IPS-18c (cell line): ENCODE results near the gene CARD14.
A peak's percentile ranks its signal among the peaks of the same experiment; 100 is the strongest.
"Not testable (repeated sequence)": the region's sequence is repeated elsewhere in the genome, so short reads cannot be mapped to it uniquely, and the experiment has no call there.

Source experiments
- H3K4me3 ChIP-seq: 2 replicates; pipeline ENCODE4 v1.7.0; 2013; ENCODE audit warnings: low read depth, mild to moderate bottlenecking, low read length, moderate library complexity; ENCODE audit not compliant: insufficient read depth
- H3K9me3 ChIP-seq: one replicate; pipeline ENCODE4 v1.6.1; 2013; ENCODE audit warnings: mild to moderate bottlenecking, low read length, moderate library complexity; ENCODE audit not compliant: control insufficient read depth, insufficient read depth

The CARD14 gene

DNA sequence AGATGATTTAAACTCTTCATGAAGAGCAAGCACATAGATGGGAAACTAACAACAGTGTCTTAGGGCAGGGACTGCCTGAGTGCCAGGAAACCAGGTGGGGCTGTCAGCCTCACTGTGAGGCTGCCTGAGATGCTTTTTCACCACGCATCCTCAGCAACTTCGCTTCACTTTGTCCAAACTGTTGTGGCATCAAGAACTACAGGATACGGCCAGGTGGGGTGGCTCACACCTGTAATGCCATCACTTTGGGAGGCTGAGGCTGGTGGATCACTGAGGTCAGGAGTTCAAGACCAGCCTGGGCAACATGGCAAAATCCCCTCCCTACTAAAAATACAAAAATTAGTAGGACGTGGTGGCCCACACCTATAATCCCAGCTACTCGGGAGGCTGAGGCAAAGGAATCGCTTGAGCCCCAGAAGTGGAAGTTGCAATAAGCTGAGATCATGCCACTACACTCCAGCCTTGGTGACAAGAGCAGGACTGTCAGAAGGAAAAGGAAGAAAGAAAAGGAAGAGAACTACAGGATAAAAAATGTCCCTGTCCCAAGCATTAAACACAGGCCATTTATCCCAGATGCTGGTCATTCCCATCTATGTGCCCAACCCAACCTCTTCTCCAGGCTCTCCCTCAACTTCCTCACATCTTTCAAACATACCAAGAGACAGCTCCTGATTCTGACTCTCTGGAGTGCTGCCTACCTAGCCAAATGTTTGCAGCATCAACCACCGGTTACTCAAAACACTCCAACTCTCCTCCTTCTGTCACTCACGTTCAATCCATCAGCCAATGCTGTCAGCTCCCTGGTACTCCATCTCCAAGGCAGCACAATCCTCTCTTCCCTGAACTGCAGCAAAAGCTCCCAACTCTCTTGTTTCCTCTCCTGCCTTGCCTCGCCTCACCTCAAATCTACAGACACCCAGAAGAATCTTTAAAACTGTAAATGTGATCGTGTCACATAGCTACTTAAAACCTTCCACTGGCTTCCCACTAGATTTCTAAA, 24.5 kb upstream of the CARD14 start:
- Histone ChIP-seq H3K9me3 (no peaks in the 10 kb centered on the region), H3K4me3 (peak overlapping the region; percentile 92)

DNA sequence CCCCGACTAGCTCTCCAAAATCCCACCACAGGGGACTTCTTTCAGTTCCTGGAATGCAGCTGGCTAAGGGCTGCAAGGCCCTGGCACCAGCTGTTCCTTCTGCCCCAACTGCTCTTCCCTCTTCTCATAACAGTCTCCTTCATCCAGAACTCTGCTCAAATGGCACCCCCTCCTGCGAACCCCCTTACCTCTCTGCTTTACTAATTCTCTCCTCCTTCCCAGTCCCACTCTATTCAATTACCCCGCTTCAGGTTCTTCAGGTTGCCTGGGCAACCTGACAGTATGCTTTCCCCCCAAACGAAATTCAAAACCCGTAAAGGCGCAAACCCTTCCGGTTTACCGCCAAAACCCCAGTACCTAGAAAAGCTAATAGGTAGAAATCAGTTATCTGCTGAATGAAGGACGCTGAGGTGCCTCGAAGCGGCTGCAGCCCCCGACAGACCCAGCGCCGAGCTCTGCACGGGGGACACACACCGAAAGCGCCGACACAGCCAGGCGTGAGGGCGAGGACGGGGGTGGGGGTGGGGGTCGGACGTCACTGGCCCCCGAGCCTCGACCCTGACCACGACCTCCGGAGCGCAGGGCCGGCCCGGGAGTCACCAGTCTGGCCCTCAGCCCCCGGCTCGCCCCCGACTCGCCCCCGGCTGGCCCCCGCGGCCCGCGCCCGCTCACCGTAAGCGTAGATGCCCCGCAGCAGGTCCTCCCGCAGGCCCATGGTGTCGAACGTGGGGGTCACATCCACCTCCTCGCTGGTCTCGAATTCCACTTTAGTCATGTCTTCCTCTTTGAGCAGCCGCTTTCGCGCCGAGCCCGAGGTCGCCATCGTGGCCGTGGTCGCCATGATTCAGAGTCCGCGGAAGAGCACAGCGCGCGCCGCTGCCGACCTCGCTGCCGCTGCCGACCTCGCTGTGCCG, 23.5 kb upstream of the CARD14 start:
- Histone ChIP-seq H3K4me3 (peak overlapping the region; percentile 92), H3K9me3 (no peaks in the 10 kb centered on the region)

DNA sequence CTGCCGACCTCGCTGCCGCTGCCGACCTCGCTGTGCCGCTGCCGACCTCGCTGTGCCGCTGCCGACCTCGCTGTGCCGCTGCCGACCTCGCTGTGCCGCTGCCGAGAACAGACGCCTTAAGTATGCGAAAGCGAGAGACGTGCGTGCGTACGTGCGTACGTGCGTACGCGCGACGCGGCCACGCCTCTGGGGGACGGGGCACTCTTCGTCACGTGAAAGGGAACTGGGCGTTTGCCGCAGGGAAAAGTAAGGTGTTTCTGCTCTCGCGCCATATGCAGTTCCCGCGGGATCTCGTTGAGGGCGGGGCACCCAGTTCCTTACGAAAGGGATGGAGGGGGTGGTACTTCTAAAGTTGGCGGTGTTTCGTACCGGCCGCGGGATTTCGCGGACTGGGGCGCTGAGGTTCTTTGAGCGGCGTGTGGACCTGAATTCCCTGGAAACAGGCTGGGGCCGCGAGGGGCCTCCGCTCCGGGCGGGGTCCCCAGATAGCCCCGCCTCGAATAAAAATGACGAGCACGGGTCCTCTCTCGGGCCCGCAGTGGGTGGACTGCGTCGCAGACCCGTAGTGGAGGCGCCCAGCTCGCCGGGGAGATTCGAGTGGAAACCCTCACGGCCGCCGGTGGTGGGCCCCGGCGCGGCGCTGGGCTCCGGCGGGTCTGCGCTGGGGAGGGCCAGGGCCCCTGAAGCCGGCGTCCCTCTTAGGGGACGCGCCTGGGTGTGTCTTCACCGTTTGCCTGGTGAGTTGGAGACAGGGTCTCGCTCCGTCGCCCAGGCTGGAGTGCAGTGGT, 22.6 kb upstream of the CARD14 start, which contains the start of gene EIF4A3:
Gene EIF4A3, minus strand, starts transcription at position 94 of the 788 bp plus-strand sequence. CDS start 167 bp downstream, outside the sequence.
- H3K9me3 ChIP-seq: no peaks in the 10 kb centered on the region
- peak within 1 kb of the TSS; percentile 95 for H3K4me3 ChIP-seq

DNA sequence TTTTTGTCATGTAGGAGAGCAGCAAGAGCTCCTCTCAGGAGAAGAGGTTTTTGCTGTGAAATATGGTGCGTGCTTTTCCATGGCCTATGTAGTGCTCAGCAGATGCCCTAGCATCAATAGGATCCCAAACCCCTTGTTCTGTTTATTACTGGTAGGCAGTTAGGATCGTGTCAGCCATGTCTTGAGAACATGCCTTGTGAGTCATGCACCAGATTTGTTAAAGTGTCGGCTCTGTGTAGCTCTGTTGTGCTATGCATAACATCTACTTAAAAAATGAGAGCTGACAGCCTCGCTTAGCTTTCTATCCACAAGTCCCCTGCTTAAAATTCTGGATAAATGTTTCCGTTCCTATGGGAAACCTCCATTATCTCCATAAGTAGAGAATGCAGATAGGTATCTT, 18.5 kb upstream of the CARD14 start:
- Histone ChIP-seq H3K4me3 (no peak overlapping the region), H3K9me3 (no peaks in the 10 kb centered on the region)

DNA sequence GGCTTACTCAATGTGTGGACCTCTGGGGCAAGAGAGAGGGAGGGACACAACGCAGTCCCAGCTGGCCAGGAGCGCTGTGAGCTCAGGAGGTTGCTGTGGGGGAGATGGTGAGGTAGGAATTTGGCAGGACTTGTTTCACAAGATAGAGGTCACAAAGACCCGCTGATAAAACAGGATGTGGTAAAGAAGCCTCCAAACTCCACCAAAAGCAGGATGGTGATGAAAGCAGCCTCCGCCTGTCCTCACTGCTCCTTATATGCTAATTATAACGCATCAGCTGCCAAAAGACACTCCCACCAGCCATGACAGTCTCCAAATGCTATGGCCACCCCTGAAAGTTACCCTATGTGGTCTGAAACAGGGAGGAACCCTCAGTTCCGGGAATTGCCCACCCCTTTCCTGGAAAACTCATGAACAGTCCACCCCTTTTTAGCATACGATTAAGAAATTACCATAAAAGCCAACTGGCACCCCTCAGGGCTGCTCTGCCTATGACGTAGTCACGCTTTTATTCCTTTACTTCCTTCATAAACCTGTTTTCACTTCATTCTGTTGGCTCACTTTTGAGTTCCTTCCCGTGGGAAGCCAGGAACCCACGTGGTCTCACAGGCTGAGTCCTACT, 17.6 kb upstream of the CARD14 start:
- Histone ChIP-seq H3K9me3 (no peaks in the 10 kb centered on the region), H3K4me3 (no peak overlapping the region)

DNA sequence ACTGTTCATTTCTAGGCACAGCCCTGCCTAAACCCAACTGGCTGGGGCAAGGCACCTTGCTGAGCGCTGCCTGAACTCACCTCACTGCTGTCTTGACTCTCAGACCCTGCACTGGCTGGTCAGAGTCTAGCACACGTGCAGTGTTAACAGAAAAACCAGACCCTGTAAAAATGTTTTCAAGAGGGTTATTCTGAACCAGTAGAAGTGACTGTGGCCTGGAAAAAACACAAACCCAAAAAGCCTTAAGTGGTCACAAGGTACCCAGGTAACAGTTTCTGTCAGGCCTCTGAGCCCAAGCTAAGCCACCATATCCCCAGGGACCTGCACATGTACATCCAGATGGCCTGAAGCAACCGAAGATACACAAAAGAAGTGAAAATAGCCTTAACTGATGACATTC, 16.8 kb upstream of the CARD14 start:
- H3K4me3 ChIP-seq: no peak overlapping the region
- H3K9me3 ChIP-seq: no peaks in the 10 kb centered on the region

DNA sequence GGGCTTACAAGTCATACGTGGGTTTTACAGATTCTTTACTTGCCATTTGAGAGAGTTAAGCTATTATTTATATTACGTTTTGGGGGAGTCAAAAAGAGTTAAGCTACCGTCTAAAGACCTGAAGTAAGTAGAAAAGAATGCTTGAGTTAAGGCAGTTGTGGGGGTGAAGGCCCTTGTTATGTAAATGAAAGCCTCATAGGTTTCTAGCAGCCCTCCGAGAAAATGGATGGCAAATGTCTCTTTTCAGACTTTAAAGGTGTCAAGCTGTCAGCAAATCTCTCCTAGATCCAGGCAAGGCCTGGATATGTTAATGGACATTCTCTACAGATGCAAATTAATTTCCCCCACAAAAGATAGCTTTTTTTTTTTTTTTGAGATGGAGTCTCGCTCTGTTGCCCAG, 15.7 kb upstream of the CARD14 start:
- no peak overlapping the region for H3K4me3 ChIP-seq
- no peaks in the 10 kb centered on the region for H3K9me3 ChIP-seq

DNA sequence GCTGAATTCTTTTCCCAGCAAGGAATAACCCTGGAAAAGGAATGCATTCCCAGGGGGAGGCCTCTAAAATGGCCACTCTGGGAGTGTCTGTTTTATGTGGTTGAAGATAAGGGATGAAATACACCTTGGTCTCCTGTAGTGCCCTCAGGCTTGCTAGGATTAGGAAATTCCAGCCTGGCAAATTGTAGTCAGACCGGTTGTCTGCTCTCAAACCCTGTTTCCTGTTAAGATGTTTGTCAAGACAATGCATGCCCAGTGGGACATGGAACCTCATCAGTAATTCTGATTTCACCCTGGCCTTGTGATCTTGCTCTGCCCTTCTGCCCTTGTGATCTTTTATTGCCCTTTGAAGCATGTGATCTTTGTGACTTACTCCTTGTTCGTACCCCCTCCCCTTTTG, 14.2 kb upstream of the CARD14 start:
- H3K4me3 ChIP-seq, H3K9me3 ChIP-seq: not testable (repeated sequence)

DNA sequence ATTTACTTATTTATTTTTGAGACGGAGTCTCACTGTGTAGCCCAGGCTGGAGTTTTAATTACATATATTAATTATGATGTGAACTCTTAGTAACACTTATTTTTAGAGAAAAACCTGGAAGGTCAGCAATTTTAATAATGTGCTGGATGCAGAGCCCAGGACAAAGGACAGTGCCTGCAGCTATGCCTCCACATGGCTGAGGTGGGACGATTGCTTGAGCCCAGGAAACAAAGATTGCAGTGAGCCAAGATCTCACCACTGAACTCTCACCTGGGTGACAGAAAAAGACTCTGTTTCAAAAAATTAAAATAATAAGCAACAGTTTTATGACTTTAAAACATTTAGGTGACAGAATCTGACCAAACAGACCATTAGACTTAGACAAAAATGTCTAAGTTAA, 11.0 kb upstream of the CARD14 start:
- Histone ChIP-seq H3K4me3 (no peak overlapping the region), H3K9me3 (no peaks in the 10 kb centered on the region)

DNA sequence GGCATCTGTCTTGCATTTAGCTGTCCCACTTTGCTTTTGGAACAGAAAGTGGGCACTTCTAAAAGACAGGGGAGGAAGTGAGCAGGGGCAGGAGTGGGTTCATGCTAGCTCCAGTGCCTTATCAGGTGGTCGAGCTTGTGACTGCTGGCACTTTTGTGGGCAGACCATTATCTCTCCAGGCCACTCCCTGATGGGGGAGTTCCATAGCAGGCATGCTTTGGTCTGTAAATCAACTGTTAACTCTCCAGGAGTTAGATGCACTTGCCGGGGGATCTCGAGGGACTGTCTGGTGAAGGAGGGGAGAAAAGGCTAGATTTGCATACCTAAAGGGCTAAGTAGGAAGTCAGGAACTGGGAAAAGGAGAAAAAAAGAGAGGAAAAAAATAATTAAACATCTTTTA, 9.3 kb upstream of the CARD14 start:
- Histone ChIP-seq H3K9me3 (no peaks in the 10 kb centered on the region), H3K4me3 (no peak overlapping the region)

DNA sequence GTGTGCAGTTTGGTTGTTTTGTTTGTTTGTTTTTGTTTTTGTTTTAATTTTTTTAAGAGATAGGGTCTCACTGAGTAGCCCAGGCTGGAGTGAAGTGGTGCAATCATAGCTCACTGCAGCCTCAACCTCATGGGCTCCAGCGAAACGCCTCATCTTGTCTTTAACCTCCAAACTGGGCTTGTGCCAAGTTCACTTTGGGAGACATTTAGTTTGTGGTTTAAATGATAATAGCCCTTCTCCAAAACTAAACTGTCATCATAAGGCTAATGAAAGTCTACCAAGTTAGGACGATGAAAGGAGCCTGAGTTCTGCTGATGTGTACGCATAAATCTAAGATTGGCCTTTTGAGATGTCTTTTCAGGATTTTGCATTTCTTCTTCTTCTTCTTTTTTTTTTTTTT, 6.5 kb upstream of the CARD14 start:
- Histone ChIP-seq H3K4me3 (no peak overlapping the region), H3K9me3 (no peaks in the 10 kb centered on the region)

DNA sequence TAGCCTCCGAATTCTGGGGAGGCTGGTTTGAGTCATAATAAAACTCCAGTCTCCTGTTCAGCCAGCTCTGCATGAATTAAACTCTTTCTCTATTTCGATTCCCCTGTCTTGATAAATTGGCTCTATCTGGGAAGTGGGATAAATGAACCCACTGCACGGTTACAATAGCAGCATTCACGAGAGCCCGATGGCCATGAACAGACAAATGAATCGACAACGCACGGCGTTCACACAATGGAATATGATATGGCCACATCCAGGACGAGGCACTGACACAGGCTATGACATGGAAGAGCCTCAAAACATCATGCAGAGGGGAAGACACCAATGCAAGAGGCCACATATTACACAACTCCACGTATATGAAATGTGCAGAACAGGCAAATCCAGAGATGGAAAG, 5.6 kb upstream of the CARD14 start:
- Histone ChIP-seq H3K9me3 (no peaks in the 10 kb centered on the region), H3K4me3 (no peak overlapping the region)

DNA sequence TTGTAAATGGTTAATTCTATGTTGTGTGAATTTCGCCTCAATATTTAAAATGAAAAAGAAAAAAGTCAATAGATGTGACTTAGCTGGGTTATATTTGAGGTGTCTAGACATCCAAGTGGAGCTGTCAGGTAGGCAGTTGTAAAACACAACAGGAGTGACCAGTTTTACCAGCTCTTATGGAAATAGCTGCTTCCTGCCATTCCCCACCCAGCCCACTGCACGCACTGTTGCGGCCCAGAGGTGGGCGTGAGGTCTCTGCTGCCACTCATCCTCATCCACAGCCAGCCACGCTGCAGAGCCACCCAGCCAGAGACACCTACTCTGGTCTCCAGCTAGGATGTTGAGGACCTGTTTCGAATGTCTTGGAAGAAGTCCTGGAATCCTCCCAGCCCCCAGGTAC, 3.4 kb upstream of the CARD14 start:
- Histone ChIP-seq H3K9me3 (no peaks in the 10 kb centered on the region), H3K4me3 (no peak overlapping the region)

DNA sequence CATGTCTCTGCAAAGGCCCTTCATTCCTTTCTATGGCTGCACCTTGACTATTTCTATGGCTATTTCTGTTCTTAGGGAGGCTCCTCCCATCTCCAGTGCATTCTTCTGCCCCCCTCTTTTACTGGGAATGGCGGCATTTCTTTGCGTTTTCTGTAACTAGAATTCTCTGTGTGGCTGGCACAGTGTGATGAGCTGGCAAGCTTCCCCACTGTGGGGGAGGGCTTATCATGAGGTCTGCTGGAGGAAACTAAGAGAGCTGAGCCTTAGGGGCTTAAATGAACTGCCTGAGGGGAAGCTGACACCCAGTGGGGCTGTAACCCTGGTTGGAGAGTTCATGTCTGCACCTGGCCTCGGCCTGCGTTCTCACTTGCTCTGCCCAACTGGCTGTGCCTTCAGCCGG, 1.5 kb upstream of the CARD14 start:
- no peak overlapping the region for H3K4me3 ChIP-seq

DNA sequence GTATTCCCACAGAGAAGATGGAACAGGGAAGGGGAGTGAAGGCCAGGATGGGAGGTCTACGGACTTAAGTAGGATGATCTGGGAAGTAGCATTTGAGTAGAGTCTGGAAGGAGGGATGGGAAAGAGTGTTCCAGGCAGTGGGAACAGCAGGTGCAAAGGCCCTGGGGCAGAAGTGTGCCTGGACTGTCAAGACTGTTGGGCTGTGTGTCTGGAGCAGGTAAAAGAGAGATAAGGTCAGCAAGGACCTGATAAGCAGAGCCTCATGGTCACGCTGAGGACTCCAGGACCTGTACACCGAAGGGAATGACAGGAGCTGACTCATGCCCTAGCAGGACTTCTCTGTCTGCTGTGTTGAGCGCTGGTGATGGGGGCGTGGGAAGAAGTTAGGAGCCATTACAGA, 723 bp upstream of the CARD14 start:
- Histone ChIP-seq H3K4me3 (no peak overlapping the region), H3K9me3 (no peaks in the 10 kb centered on the region)

More for the DNA sequence above, 1.5 kb upstream of the CARD14 start:
- H3K9me3 ChIP-seq: no peaks in the 10 kb centered on the region

DNA sequence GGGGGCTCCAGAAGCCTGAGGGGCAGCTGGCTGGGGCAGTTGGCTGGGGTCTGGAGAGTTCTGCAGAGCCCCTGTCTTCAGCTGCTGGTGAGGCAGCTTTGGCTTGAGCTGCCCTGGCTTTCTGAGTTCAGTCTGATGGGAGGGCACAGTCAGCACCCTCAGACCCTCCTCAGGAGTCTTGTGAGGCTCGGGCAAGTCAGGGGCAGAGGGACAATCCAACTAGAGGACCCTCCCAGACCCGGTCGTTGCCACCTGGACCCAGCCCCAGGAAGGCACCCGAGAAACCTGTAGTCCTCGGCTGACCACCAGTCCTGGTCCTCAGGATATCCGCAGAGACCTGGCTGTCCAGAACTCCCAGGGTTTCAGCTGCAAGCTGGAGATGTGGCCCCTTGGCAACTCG, 1.9 kb downstream of the CARD14 start:
- no peaks in the 10 kb centered on the region for H3K9me3 ChIP-seq
- H3K4me3 ChIP-seq: no peak overlapping the region

DNA sequence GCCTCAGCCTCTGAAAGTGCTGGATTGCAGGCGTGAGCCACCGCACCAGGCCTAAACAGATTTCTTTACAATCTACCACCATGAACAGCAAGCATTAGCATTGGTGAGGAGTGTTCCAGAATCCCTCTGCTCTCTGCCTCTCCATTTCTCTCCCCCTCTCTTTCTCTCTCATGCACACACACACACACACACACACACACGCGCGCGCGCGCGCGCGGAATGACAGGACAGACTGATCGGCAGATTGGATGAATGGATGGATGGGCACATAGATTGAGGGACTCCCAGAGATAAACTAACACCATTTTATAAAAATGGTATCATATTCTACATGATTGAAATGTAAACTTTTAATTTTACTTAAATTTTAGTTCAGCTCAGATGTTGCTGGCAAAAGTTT, 3.3 kb downstream of the CARD14 start:
- H3K9me3 ChIP-seq: no peaks in the 10 kb centered on the region
- H3K4me3 ChIP-seq: no peak overlapping the region
